Skeletal muscle satellite cell (primary cell): ENCODE results near the gene UBE4B.

Experiments
- H3K27me3 ChIP-seq: 2 replicates; pipeline ENCODE4 v1.7.0; 2013; ENCODE audit warnings: low read length; ENCODE audit not compliant: control insufficient read depth, insufficient read depth
- H3K36me3 ChIP-seq: 2 replicates; pipeline ENCODE4 v1.7.0; 2013; ENCODE audit warnings: mild to moderate bottlenecking, control low read depth, low read length; ENCODE audit not compliant: insufficient read depth
- H3K4me1 ChIP-seq: 2 replicates; pipeline ENCODE4 v1.7.0; 2013; ENCODE audit warnings: low read length; ENCODE audit not compliant: control insufficient read depth, insufficient read depth
- H3K4me2 ChIP-seq: 2 replicates; pipeline ENCODE4 v1.7.0; 2013; ENCODE audit warnings: mild to moderate bottlenecking, low read length
- H3K4me3 ChIP-seq: 2 replicates; pipeline ENCODE4 v1.7.0; 2013; ENCODE audit warnings: low read length
- H3K9ac ChIP-seq: 2 replicates; pipeline ENCODE4 v1.7.0; 2013; ENCODE audit warnings: mild to moderate bottlenecking, low read depth, low read length, moderate library complexity
- H3K9me3 ChIP-seq: replicated peaks from 2 replicates; pipeline ENCODE4 v1.7.0; 2013; ENCODE audit warnings: mild to moderate bottlenecking, control low read depth, low read length

Gene UBE4B

DNA sequence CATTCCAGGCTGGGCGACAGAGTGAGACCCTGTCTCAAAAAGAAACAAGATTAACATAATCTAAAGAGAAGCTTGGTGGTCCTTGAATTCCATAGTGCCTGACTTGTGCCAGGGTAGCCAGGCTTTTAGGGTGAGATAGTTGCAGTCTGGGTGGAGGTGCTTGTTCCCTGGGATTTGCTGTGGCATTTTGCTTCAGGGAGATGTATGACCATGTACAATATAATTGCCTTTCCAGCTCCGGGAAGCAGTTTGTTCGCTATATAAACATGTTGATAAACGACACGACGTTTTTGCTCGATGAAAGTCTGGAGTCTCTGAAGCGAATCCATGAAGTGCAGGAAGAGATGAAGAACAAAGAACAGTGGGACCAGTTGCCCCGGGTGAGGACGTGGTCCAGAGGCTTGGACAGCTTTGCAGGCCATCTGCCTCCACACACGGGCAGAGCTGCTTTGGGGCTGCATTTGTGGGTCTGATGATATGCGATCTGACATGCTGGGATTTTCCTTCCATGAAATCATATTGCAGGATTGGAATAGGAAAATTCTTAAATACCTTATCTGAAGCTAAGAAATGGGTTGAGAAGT, 128.2 kb downstream of the UBE4B start:
- no peak overlapping the region for H3K4me3 ChIP-seq
- H3K9me3 ChIP-seq, result no peaks in the 10 kb centered on the region
- H3K4me2 ChIP-seq, result no peak overlapping the region
- H3K27me3 ChIP-seq, result no peaks in the 10 kb centered on the region
- peaks cover 32% of the 10 kb centered on the region for H3K36me3 ChIP-seq
- H3K9ac ChIP-seq, result no peak overlapping the region
- no peaks in the 10 kb centered on the region for H3K4me1 ChIP-seq

DNA sequence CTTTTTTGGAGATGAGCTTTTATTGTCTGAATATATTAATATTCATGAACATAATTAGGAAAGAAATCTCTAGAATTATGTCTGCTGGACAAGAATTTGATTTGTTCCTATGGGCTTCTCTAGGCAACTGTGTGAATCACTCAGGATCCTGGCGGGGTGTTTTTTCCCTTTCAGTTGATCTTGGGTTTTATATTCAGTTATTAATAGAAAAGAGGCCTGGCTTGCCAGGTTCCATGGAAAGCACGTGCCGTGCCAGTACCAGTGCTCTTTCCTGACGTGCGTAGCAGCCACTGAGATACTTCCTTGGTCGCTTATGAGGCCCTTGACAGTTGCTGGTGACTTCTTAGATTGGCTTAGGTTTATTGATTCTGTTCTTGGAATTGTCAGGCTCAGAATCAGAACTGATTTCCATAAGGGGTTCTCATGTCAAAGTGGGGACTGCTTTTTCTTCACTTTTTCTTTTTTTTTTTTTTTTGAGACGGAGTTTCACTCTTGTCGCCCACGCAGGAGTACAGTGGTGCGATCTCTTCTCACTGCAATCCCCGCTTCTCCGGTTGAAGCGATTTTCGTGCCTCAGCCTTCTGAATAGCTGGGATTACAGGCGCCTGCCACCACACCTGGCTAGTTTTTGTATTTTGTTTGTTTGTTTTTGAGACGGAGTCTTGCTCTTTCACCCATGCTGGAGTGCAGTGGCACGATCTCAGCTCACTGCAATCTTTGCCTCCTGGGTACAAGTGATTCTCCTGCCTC, 129.0 kb downstream of the UBE4B start:
- Histone ChIP-seq H3K9me3 (no peaks in the 10 kb centered on the region), H3K4me3 (no peak overlapping the region), H3K9ac (no peak overlapping the region), H3K36me3 (peaks cover 32% of the 10 kb centered on the region), H3K27me3 (no peaks in the 10 kb centered on the region), H3K4me1 (no peaks in the 10 kb centered on the region), H3K4me2 (no peak overlapping the region)

DNA sequence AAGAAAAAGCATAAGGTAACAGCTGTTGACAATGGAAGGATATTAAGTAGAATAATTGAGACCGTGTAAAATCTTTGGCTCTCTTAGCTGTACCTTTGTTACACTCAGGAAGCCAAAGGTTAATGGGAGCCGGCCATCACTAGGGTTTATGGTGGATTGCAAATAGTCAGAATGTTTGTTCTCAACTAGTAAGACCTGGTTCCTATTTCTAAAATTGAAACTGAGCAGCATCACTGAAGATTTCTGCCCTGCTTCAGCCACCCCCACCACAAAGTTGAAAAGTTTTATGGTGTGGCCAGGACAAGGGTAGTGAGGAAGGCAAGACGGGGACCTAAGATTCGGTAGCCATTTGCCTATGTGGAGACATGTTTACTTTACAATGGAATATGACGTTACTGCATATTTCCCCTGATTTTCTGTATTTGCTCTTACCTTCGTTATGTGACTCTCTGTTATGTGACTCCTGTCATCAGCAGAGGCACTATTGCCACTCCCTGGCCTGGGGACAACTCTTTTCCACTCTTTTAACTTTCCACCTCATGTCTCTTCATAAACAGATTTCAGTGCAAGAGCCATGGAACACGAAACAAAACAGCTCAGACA, 136.3 kb downstream of the UBE4B start:
- Histone ChIP-seq H3K36me3 (peaks cover 53% of the 10 kb centered on the region), H3K4me2 (no peak overlapping the region), H3K27me3 (no peaks in the 10 kb centered on the region), H3K9me3 (no peaks in the 10 kb centered on the region), H3K9ac (no peak overlapping the region), H3K4me3 (no peak overlapping the region), H3K4me1 (no peaks in the 10 kb centered on the region)

DNA sequence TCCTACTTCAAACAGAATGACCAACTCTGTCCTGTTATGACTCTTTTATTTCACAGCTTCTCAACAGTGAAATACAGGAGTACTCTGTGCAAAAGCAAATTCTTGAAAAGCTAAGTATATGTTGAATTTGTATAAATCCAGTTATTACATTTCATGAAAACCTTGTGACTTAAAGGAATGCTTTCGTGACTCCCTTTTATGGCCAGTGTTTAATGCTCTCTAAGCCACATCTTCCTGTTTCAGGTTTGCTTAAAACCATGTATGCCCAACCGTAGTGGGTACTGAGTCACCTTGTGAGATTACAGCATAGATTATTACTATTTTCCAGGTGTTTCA, 137.4 kb downstream of the UBE4B start:
- no peaks in the 10 kb centered on the region for H3K4me1 ChIP-seq
- no peak overlapping the region for H3K4me3 ChIP-seq
- no peaks in the 10 kb centered on the region for H3K9me3 ChIP-seq
- no peak overlapping the region for H3K9ac ChIP-seq
- H3K27me3 ChIP-seq, result no peaks in the 10 kb centered on the region
- peaks cover 46% of the 10 kb centered on the region for H3K36me3 ChIP-seq
- H3K4me2 ChIP-seq, result no peak overlapping the region

DNA sequence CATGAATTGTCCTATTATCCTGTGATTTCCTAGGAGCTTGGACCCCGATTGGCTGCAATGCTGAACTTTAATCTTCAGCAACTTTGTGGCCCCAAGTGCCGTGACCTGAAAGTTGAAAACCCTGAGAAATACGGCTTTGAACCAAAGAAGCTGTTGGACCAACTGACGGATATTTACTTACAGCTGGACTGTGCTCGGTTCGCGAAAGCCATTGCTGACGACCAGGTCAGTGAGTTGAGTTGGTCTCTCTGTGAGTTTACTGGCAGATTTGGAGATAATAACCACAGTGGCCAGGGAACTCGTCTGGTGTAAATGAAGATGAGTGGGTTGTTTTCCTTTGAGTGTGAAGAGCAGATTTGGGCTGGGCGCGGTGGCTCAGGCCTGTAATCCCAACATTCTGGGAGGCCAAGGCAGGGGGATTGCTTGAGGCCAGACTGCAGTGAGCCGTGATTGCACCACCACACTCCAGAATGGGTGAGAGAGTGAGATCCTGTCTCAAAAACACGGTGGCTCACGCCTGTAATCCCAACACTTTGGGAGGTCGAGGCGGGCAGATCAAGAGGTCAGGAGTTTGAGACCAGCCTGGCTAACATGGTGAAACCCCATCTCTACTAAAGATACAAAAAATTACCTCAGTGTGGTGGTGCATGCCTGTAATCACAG, 138.5 kb downstream of the UBE4B start:
- Histone ChIP-seq H3K4me2 (no peak overlapping the region), H3K4me3 (no peak overlapping the region), H3K36me3 (peaks cover 39% of the 10 kb centered on the region), H3K9ac (no peak overlapping the region), H3K27me3 (no peaks in the 10 kb centered on the region), H3K9me3 (no peaks in the 10 kb centered on the region), H3K4me1 (no peaks in the 10 kb centered on the region)

DNA sequence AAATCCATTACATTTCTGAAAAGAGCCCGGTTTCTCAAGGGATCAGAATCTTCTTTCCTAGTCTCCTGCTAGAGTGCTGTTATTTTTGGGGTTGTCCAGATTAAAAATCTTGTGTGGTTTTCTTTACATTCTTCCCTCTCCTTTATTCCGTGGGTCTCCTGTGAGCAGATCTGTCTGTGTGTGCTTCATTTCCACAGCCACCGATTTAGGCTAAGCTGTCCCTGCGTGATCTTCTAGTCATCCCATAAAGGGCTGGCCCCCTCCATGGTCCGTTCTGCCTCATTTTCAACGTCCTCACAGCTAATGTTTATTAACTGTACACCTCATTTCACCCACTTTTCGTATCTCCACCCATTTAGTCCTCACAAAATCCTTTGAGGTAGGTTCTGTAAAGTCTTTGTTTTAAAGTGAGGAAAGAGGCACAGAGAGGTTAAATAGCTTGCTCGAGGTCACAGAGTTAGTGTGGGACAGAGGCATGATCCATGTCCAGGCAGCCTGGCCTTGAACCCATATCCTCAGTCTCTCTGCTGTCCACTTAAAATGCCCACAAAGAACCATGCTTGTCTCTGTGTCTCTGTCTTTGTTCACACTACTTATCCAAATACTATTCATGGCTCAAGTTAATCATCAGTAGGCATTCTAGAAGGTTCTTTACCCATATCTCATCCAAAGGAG, 139.4 kb downstream of the UBE4B start:
- Histone ChIP-seq H3K27me3 (no peaks in the 10 kb centered on the region), H3K4me3 (no peak overlapping the region), H3K4me2 (no peak overlapping the region), H3K36me3 (peaks cover 40% of the 10 kb centered on the region), H3K9me3 (no peaks in the 10 kb centered on the region), H3K4me1 (no peaks in the 10 kb centered on the region), H3K9ac (no peak overlapping the region)

DNA sequence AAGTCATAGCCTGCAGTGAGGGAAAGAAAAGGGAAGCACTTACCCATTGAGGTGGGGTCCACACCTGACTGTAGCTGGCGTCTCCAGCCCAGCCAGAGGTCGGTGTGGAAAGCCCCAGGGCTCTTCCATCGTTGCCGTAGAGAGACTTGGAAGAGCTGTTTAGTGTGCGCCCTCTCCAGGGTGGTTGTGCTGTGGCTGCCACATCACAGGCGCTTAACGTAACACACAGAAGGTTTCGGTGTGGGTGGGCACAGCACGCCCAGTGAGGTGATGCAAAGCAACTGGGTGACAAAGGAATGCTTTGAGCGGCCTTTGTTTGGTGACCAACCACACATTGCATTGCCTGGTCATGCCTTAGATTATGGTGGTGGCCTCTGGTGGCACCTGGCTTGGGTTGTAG, 140.8 kb downstream of the UBE4B start:
- H3K36me3 ChIP-seq, result peaks cover 33% of the 10 kb centered on the region

DNA sequence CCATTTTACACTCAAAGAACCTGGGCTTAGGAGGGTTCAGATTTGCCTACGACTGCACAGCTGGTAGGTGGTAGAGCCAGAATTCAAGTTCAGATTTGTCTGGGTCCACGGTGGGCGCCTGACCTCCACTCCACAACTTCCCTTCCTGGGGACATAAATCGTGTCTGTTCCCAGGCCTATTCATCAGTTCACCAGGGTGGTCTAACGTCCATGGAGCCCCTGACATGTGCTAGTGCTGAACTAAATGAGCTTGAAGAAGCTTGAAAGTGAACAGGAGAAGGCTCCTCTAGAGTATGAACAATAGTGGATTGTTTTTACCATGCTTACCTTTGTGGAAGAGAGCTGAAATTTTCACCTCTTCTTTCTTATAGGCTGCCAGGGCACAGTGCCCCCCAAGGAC, 145.1 kb downstream of the UBE4B start:
- Histone ChIP-seq H3K9me3 (no peaks in the 10 kb centered on the region), H3K4me3 (no peak overlapping the region), H3K9ac (no peak overlapping the region), H3K27me3 (no peaks in the 10 kb centered on the region), H3K4me2 (no peak overlapping the region), H3K36me3 (peaks cover 18% of the 10 kb centered on the region), H3K4me1 (no peaks in the 10 kb centered on the region)

More for the DNA sequence above, 140.8 kb downstream of the UBE4B start:
- Histone ChIP-seq H3K4me1 (no peaks in the 10 kb centered on the region), H3K4me2 (no peak overlapping the region), H3K9ac (no peak overlapping the region), H3K27me3 (no peaks in the 10 kb centered on the region), H3K9me3 (no peaks in the 10 kb centered on the region), H3K4me3 (no peak overlapping the region)

DNA sequence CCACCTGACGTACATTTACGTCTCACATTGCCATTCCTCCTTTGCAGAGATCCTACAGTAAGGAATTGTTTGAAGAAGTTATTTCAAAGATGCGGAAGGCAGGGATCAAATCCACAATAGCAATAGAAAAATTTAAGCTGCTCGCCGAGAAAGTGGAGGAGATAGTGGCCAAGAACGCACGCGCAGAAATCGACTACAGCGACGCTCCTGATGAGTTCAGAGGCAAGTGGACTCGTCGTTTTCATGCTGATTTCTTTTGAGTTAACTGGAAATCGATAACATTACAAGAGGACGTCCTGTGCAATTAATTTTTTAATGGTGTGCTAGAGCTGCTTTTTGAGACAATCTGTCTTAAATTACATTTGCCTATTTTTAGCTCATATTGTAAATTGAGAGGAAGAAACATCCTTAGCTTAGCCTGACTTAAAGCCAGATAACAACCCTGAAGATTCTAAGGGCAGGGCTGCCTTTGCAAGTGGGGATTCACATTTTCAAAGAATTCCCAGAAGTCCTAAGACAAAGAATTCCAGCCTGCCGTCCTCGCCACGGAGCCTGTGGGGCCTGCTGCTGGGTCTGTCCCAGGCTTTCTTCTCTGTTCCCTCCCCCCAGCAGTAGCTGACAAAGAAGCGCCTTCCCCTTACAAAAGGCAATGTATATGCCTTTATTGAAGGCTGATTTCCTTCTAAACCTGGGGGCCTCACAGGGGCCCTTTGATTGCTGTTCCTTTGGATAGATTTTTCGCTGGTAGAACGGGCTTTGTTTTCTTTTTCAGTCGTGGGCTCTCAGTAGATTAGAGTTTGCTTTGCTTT, 146.0 kb downstream of the UBE4B start:
- H3K36me3 ChIP-seq, result peaks cover 17% of the 10 kb centered on the region
- no peak overlapping the region for H3K9ac ChIP-seq
- no peak overlapping the region for H3K4me2 ChIP-seq
- H3K9me3 ChIP-seq, result no peaks in the 10 kb centered on the region
- H3K27me3 ChIP-seq, result no peaks in the 10 kb centered on the region
- H3K4me1 ChIP-seq, result no peaks in the 10 kb centered on the region
- H3K4me3 ChIP-seq, result no peak overlapping the region

DNA sequence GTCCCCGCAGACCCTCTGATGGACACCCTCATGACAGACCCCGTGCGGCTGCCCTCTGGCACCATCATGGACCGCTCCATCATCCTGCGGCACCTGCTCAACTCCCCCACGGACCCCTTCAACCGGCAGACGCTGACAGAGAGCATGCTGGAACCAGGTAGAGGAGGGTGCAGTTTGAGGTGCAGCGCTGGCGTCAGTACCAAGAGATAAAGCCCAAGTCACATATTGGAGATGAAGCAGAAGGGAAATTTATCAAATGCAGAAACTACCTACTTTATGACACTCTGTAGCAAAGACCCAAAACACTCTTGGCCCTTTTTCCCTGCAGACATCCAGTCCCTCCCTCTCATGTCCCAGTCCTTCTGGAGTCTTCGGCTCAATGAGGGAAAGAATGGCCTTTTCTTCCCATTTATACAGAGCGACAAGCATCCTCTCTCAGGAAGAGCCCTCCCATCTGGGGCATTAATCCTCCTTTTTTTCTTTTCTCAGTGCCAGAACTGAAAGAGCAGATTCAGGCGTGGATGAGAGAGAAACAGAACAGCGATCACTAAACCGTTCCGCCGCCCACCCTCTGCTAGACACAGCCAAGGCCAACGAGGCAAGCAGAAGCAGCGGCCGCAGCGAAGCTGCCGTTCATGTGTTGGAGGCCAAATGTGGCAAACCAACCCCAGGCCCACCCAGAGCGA, 146.8 kb downstream of the UBE4B start:
- Histone ChIP-seq H3K4me3 (no peak overlapping the region), H3K9ac (no peak overlapping the region), H3K4me2 (no peak overlapping the region), H3K4me1 (no peaks in the 10 kb centered on the region), H3K36me3 (peaks cover 17% of the 10 kb centered on the region), H3K9me3 (no peaks in the 10 kb centered on the region), H3K27me3 (no peaks in the 10 kb centered on the region)
